ENCODE results near the gene SBNO1. TPM values are rescaled to one million over a fixed set of nuclear protein-coding genes. Genes with fewer than 3 reads are reported as not detected.
"Not testable (repeated sequence)": the region's sequence is repeated elsewhere in the genome, so short reads cannot be mapped to it uniquely, and the experiment has no call there.

Gene SBNO1
- total and polyA plus RNA-seq, 2 experiments from 2014 or later = 17.6 to 23.6 TPM

DNA sequence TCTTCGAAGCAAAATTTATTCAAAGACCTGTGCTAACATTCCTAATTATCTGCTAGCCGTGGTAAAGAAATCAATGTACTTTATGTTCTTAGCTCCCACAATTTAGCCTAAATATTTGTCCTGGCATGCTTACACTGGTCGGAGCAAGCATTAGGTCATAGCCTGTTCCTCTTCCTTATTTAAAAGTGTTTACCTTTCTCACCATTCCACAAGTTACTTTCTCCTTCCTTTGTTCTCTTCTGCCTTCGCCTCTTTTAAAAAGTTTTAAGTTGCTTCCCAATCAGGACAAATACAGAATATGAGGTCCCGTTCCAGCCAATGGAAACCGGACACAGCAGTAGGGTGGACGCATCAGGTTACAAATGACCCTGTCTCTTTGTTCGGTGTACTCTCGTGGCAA, 104.6 kb downstream of the SBNO1 start:
- no peaks in the 10 kb centered on the region for H3K27me3 ChIP-seq (replicated peaks; ENCODE audit: insufficient read depth)
- 82 to 87% methylated on average over 9 of the region's 9 CpGs for WGBS, 2 experiments (ENCODE audit: low coverage in 1 of 2, low lambda C conversion rate in 2 of 2, missing lambda C conversion rate in 2 of 2)
- in situ Hi-C loops (cut with MboI) = no loop called here
- no peaks in the 10 kb centered on the region for H3K9me3 ChIP-seq (ENCODE audit: low read depth)
- no peak overlapping the region for H3K4me3 ChIP-seq
- H3K36me3 ChIP-seq (ENCODE audit: low read depth) = peaks cover 68% of the 10 kb centered on the region
- H3K27ac ChIP-seq = no peak overlapping the region
- no peaks in the 10 kb centered on the region for H4K20me1 ChIP-seq (ENCODE audit: insufficient read depth)
- TF ChIP-seq EZH2 (IDR thresholded peaks at IDR 0.05; ENCODE audit: insufficient read depth, poor library complexity, severe bottlenecking) (no peak), EZH2phosphoT487 (IDR thresholded peaks at IDR 0.05; ENCODE audit: insufficient read depth, low read depth) (no peak)
- no peak overlapping the region for H3K4me2 ChIP-seq (ENCODE audit: unreplicated experiment)
- H2AFZ ChIP-seq = no peak overlapping the region
- peaks cover 71% of the 10 kb centered on the region for H3K79me2 ChIP-seq (ENCODE audit: insufficient read depth)
- H3K9ac ChIP-seq = no peak overlapping the region
- no peaks in the 10 kb centered on the region for H3K4me1 ChIP-seq (ENCODE audit: insufficient read depth)
- H3F3A ChIP-seq (ENCODE audit: insufficient read depth) = peaks cover 42% of the 10 kb centered on the region
- no peaks in the 10 kb centered on the region for H3K9me2 ChIP-seq (ENCODE audit: insufficient read depth)
- DNase-seq = no peak

DNA sequence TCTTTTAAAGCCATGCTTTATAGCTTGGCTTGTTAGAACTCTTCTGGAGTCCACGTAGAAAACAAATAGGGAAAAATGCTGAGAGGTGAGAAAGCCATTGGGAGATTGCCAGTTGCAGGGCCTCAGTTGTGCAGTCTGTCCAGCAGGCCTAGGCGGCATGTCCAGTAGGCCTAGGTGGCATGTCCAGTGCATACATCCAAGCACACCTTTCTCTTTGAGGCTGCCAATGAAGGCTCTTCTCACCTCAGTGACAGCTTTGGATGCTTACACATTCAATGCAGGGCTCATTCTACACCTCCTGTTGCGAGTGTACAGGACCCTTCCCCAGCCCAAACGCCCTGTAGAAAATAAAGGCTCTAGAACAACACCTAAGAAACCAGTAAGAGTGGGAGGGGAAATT, 106.1 kb downstream of the SBNO1 start:
- Histone ChIP-seq H3K36me3 (ENCODE audit: low read depth) (peaks cover 65% of the 10 kb centered on the region), H3K79me2 (ENCODE audit: insufficient read depth) (peaks cover 72% of the 10 kb centered on the region), H3K9ac (no peak overlapping the region), H3K4me2 (ENCODE audit: unreplicated experiment) (no peak overlapping the region), H3K9me2 (ENCODE audit: insufficient read depth) (no peaks in the 10 kb centered on the region), H4K20me1 (ENCODE audit: insufficient read depth) (no peaks in the 10 kb centered on the region), H3K27ac (no peak overlapping the region), H3K27me3 (replicated peaks; ENCODE audit: insufficient read depth) (no peaks in the 10 kb centered on the region), H3K9me3 (ENCODE audit: low read depth) (no peaks in the 10 kb centered on the region), H3K4me3 (no peak overlapping the region), H3F3A (ENCODE audit: insufficient read depth) (peaks cover 43% of the 10 kb centered on the region), H3K4me1 (ENCODE audit: insufficient read depth) (no peaks in the 10 kb centered on the region), H2AFZ (no peak overlapping the region)
- no peak for TF ChIP-seq EZH2 (IDR thresholded peaks at IDR 0.05; ENCODE audit: insufficient read depth, poor library complexity, severe bottlenecking)
- TF ChIP-seq EZH2phosphoT487 (IDR thresholded peaks at IDR 0.05; ENCODE audit: insufficient read depth, low read depth) = no peak
- no peak for DNase-seq
- WGBS, 2 experiments (ENCODE audit: low coverage in 1 of 2, low lambda C conversion rate in 2 of 2, missing lambda C conversion rate in 2 of 2) = 72 to 74% methylated on average over 4 of the region's 4 CpGs
- in situ Hi-C loops (cut with MboI) = no loop called here

DNA sequence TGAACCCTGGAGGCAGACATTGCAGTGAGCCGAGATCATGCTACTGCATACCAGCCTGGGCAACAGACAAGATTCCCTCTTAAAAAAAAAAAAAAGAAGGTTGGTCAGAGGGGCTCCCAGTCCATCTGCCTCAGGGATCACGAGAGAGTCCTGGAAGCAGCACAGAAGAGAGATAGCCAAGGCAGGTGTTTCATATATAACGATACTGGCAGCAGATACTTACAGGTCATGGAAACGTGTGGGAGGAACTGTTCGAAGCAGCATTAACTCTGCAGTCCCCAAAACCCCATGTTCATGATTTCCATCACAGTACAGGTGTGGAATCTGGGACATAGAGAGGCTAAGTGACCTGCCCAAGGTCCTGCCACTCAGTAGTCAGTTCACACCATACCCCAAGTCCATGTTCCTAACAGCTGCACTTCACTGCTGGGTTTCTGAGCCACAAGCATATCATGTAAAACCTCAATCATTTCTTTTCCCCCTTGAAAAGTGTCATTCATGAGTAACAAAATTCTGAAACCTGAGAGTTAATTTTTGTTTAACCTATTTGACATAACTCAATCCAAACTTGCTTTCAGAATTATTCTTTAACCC, 109.7 kb downstream of the SBNO1 start:
- H3K9me3 ChIP-seq (ENCODE audit: low read depth) = no peaks in the 10 kb centered on the region
- H3K79me2 ChIP-seq (ENCODE audit: insufficient read depth) = peaks cover 76% of the 10 kb centered on the region
- H3K4me1 ChIP-seq (ENCODE audit: insufficient read depth) = no peaks in the 10 kb centered on the region
- 82 to 84% methylated on average over 5 of the region's 5 CpGs for WGBS, 2 experiments (ENCODE audit: low coverage in 1 of 2, low lambda C conversion rate in 2 of 2, missing lambda C conversion rate in 2 of 2)
- H3K27me3 ChIP-seq (replicated peaks; ENCODE audit: insufficient read depth) = no peaks in the 10 kb centered on the region
- H3K4me3 ChIP-seq = no peak overlapping the region
- no peaks in the 10 kb centered on the region for H3K9me2 ChIP-seq (ENCODE audit: insufficient read depth)
- no peak overlapping the region for H3K9ac ChIP-seq
- TF ChIP-seq EZH2phosphoT487 (IDR thresholded peaks at IDR 0.05; ENCODE audit: insufficient read depth, low read depth) (no peak), EZH2 (IDR thresholded peaks at IDR 0.05; ENCODE audit: insufficient read depth, poor library complexity, severe bottlenecking) (no peak)
- peaks cover 24% of the 10 kb centered on the region for H3F3A ChIP-seq (ENCODE audit: insufficient read depth)
- peaks cover 40% of the 10 kb centered on the region for H3K36me3 ChIP-seq (ENCODE audit: low read depth)
- DNase-seq = no peak
- no peak overlapping the region for H3K4me2 ChIP-seq (ENCODE audit: unreplicated experiment)
- in situ Hi-C loops (cut with MboI) = no loop called here
- no peak overlapping the region for H3K27ac ChIP-seq
- no peaks in the 10 kb centered on the region for H4K20me1 ChIP-seq (ENCODE audit: insufficient read depth)
- H2AFZ ChIP-seq = no peak overlapping the region

GRCh38 chr12:123253641-123254459, 110.8 kb downstream of the SBNO1 start:
- no peaks in the 10 kb centered on the region for H4K20me1 ChIP-seq (ENCODE audit: insufficient read depth)
- H3K9me2 ChIP-seq (ENCODE audit: insufficient read depth) = no peaks in the 10 kb centered on the region
- in situ Hi-C loops (cut with MboI) = no loop called here
- H3K79me2 ChIP-seq (ENCODE audit: insufficient read depth) = peaks cover 87% of the 10 kb centered on the region
- peaks cover 15% of the 10 kb centered on the region; the same call in 1 of the 2 replicates for H3F3A ChIP-seq (ENCODE audit: insufficient read depth)
- H3K27me3 ChIP-seq (replicated peaks; ENCODE audit: insufficient read depth) = no peaks in the 10 kb centered on the region
- H3K4me2 ChIP-seq (ENCODE audit: unreplicated experiment) = no peak overlapping the region
- no peak overlapping the region for H2AFZ ChIP-seq
- 36 to 40% methylated on average over 24 of the region's 24 CpGs for WGBS, 2 experiments (ENCODE audit: low coverage in 1 of 2, low lambda C conversion rate in 2 of 2, missing lambda C conversion rate in 2 of 2)
- H3K36me3 ChIP-seq (ENCODE audit: low read depth) = peaks cover 30% of the 10 kb centered on the region
- H3K27ac ChIP-seq = 0 out of 2 replicates have a peak overlapping the region, but pooled peaks have one; percentile 8
- no peaks in the 10 kb centered on the region for H3K4me1 ChIP-seq (ENCODE audit: insufficient read depth)
- no peak overlapping the region for H3K4me3 ChIP-seq
- TF ChIP-seq EZH2phosphoT487 (IDR thresholded peaks at IDR 0.05; ENCODE audit: insufficient read depth, low read depth) = no peak
- no peak for TF ChIP-seq EZH2 (IDR thresholded peaks at IDR 0.05; ENCODE audit: insufficient read depth, poor library complexity, severe bottlenecking)
- no peak overlapping the region for H3K9ac ChIP-seq
- H3K9me3 ChIP-seq (ENCODE audit: low read depth) = no peaks in the 10 kb centered on the region
- no peak for DNase-seq

- Histone ChIP-seq H3K79me2 (ENCODE audit: insufficient read depth) (peaks cover 96% of the 10 kb centered on the region), H3K36me3 (ENCODE audit: low read depth) (peaks cover 17% of the 10 kb centered on the region)
- H2AFZ ChIP-seq; H3K27ac ChIP-seq; H3K9me3 ChIP-seq (ENCODE audit: low read depth); H4K20me1 ChIP-seq (ENCODE audit: insufficient read depth); H3K27me3 ChIP-seq (replicated peaks; ENCODE audit: insufficient read depth); H3F3A ChIP-seq (ENCODE audit: insufficient read depth); DNase-seq; H3K4me3 ChIP-seq; H3K4me2 ChIP-seq (ENCODE audit: unreplicated experiment); H3K9ac ChIP-seq; H3K9me2 ChIP-seq (ENCODE audit: insufficient read depth); in situ Hi-C loops (cut with MboI); H3K4me1 ChIP-seq (ENCODE audit: insufficient read depth): not testable (repeated sequence)
- WGBS, 2 experiments (ENCODE audit: low coverage in 1 of 2, low lambda C conversion rate in 2 of 2, missing lambda C conversion rate in 2 of 2) = 50 to 56% methylated on average over 9 of the region's 9 CpGs
Observed at GRCh38 chr12:123252365-123252764, 112.3 kb downstream of the SBNO1 start.
